A549 (cell line): Measurements from ENCODE around the gene CCPG1. TPM values are rescaled to one million over a fixed set of nuclear protein-coding genes. Genes with fewer than 3 reads are reported as not detected.

ENCODE experiments used
- polyA plus RNA-seq, 4 experiments: library from polyadenylated mRNA; depleted of rRNA in 3 of 4; stranded (reverse); fragments of >200 nt; fragmentation: RNase III in 1 of 4; extraction: RNeasy Plus Mini Kit Qiagen cat#74134 plus additional on column Dnase treatment in 1 of 4; gene quantifications; 2 replicates in 3 of 4; 3 replicates in 1 of 4; pipeline ENCODE4 v1.2.3, GENCODE V29; 2011 to 2017

The CCPG1 gene
- polyA plus RNA-seq, 2 of the 4 experiments (the other 2 are of a cell fraction), result 36.6 to 176 TPM

Other genes with a start within 250 kb of the CCPG1 start
- gene RSL24D1, start 211.4 kb downstream of the CCPG1 start, polyA plus RNA-seq (2011; rRNA removed), result 171 and 257 TPM in 2 replicates
- 103 to 121 TPM (median 104 TPM) in 3 replicates for gene RSL24D1, start 211.4 kb downstream of the CCPG1 start, polyA plus RNA-seq (2017; fragmentation: RNase III; extraction: RNeasy Plus Mini Kit Qiagen cat#74134 plus additional on column Dnase treatment)
- gene RAB27A, start 118.5 kb downstream of the CCPG1 start, polyA plus RNA-seq (2011; rRNA removed), result 13.8 and 17.0 TPM in 2 replicates
- 7.8 to 10.0 TPM (median 8.1 TPM) in 3 replicates for gene RAB27A, start 118.5 kb downstream of the CCPG1 start, polyA plus RNA-seq (2017; fragmentation: RNase III; extraction: RNeasy Plus Mini Kit Qiagen cat#74134 plus additional on column Dnase treatment)
- gene PIGBOS1, start 89.2 kb downstream of the CCPG1 start, polyA plus RNA-seq (2011; rRNA removed), result 26.5 and 42.3 TPM in 2 replicates
- 32.5 to 34.2 TPM (median 33.5 TPM) in 3 replicates for gene PIGBOS1, start 89.2 kb downstream of the CCPG1 start, polyA plus RNA-seq (2017; fragmentation: RNase III; extraction: RNeasy Plus Mini Kit Qiagen cat#74134 plus additional on column Dnase treatment)
- 43.3 and 43.4 TPM in 2 replicates for gene PIGB, start 89.1 kb downstream of the CCPG1 start, polyA plus RNA-seq (2011; rRNA removed)
- gene PIGB, start 89.1 kb downstream of the CCPG1 start, polyA plus RNA-seq (2017; fragmentation: RNase III; extraction: RNeasy Plus Mini Kit Qiagen cat#74134 plus additional on column Dnase treatment), result 17.6 to 21.5 TPM (median 19.8 TPM) in 3 replicates
- 13.4 and 14.8 TPM in 2 replicates for gene PIERCE2, start 136 bp upstream of the CCPG1 start, polyA plus RNA-seq (2011; rRNA removed)
- gene PIERCE2, start 136 bp upstream of the CCPG1 start, polyA plus RNA-seq (2017; fragmentation: RNase III; extraction: RNeasy Plus Mini Kit Qiagen cat#74134 plus additional on column Dnase treatment), result 3.3 to 4.8 TPM (median 4.3 TPM) in 3 replicates
- 6.0 and 9.3 TPM in 2 replicates for gene DNAAF4, start 99.9 kb upstream of the CCPG1 start, polyA plus RNA-seq (2011; rRNA removed)
- gene DNAAF4, start 99.9 kb upstream of the CCPG1 start, polyA plus RNA-seq (2017; fragmentation: RNase III; extraction: RNeasy Plus Mini Kit Qiagen cat#74134 plus additional on column Dnase treatment), result 12.9 to 14.5 TPM (median 13.5 TPM) in 3 replicates
- 13.8 and 13.9 TPM in 2 replicates for gene PYGO1, start 180.0 kb upstream of the CCPG1 start, polyA plus RNA-seq (2011; rRNA removed)
- 6.1 to 6.6 TPM (median 6.3 TPM) in 3 replicates for gene PYGO1, start 180.0 kb upstream of the CCPG1 start, polyA plus RNA-seq (2017; fragmentation: RNase III; extraction: RNeasy Plus Mini Kit Qiagen cat#74134 plus additional on column Dnase treatment)